Measurements from ENCODE around the gene R3HDML.
"Not testable (repeated sequence)": the region's sequence is repeated elsewhere in the genome, so short reads cannot be mapped to it uniquely, and the experiment has no call there.

R3HDML gene

DNA sequence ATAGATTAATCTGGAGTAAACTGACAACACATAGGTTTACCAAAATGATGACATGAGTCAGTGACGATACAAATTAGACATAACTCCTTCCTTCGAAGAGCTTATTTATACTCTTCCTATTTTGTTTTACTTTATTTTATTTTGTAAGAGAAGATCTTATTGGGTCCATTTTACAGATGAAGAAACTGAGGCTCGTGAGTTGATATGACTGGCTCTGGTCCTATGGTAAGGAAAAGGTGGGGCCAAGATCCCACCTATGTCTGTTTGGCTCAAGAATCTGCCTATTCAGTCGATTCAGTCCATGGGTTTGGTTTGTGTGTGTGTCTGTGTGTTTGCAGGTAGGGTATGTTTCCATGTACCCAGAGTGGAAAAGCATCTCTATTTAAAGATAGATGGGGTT, 8.4 kb upstream of the R3HDML start:
- no peak for DNase-seq (ENCODE audit: low spot score)

- no peak for DNase-seq (ENCODE audit: low spot score)
Observed at GRCh38 chr20:44331201-44331600, 5.6 kb upstream of the R3HDML start.

DNA sequence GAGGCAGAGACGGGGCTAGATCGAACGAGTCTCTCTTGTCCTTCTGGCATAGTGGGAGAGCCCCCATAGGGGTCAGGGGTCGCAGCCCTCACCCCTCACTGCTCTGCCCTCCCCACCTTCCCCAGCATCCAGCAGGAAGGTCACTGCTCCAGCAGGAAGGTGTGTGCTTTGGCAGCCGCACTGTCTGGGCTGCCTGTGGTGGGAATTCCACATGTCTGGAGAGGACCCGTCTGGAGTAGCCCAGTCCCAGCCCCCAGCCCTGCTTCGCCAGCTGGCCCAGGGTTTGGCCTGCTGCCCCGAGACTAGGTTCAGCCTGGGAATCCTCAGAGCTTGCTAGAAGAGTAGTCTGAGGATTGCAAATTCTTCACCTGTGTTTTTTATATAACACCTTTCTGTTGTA, 2.5 kb upstream of the R3HDML start:
- no peak for DNase-seq (ENCODE audit: low spot score)

GRCh38 chr20:44334709-44335108, 2.1 kb upstream of the R3HDML start:
- DNase-seq (ENCODE audit: low spot score): no peak

DNA sequence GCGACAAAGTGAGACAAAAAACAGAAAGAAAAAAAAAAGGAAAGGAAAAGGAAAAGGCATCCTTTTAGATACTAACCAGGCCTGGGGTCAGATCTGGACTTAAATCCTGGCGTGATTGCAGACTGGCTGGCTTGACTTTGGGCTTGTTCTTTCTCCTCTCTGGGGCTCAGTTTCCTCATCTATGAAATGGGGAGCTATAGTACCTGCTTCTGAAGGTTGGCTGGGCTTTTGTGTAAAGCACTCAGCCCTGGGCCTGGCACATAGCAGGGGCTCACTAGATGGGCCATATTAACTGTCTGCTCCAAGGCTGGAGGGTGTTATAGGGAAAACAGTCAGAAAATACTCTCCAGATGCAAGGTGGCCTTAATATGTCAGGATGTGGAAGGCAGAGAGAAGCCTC, 1.2 kb upstream of the R3HDML start:
- no peak for DNase-seq (ENCODE audit: low spot score)

DNA sequence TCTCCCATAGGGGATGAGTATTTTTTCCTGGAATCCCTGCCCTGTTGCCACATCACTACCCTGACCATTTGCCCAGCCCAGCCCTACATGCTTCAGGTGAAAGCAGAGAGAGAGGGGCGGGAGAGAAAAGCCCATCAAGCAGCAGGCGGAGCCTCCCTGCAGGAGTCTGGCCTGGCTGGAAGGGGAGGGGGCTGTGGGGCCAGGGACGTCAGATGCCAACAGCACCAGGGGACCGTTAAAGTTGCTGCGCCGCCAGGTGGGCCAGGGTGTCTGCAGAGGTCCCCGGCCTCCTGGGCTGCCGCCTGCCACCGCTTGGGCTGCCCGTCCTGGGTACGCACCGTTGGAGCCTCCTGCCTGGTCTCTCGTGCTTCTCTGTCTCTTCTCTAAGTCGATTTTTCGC, 757 bp upstream of the R3HDML start:
- no peak for DNase-seq (ENCODE audit: low spot score)

- DNase-seq (ENCODE audit: low spot score): no peak
Observed at GRCh38 chr20:44342248-44342647, 5.4 kb downstream of the R3HDML start.

GRCh38 chr20:44343162-44343675, 6.4 kb downstream of the R3HDML start:
- DNase-seq (ENCODE audit: low spot score): no peak

GRCh38 chr20:44344723-44345122, 7.9 kb downstream of the R3HDML start:
- DNase-seq (ENCODE audit: low spot score): no peak

DNA sequence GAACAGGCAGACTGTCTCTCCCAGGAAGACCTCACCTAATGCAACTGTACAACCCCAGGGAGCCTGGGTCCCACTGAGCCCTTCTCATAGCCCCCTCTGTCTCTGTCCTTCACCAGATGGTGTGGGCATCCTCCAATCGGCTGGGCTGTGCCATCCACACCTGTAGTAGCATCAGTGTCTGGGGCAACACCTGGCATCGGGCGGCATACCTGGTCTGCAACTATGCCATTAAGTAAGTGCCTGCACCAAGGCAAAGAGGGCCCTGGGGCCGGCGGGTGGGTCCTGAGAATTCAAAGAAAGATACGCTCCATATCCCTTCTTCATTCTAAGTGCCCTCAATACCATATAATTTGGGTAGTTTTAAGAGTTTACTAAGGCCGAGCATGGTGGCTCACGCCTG, 8.3 kb downstream of the R3HDML start:
- no peak for DNase-seq (ENCODE audit: low spot score)

DNA sequence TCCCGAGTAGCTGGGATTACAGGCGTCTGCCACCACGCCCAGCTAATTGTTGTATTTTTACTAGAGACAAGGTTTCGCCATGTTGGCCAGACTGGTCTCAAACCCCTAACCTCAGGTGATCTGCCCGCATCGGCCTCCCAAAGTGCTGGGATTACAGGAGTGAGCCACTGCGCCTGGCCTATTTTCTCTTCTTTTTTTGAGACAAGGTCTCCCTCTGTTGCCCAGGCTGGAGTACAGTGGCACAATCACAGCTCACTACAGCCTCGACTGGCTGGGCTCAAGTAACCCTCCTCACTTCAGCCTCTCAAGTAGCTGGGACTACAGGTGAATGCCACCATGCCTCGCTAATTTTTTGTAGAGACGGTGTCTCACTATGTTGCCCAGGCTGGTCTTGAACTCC, 9.1 kb downstream of the R3HDML start:
- DNase-seq (ENCODE audit: low spot score): not testable (repeated sequence)

DNA sequence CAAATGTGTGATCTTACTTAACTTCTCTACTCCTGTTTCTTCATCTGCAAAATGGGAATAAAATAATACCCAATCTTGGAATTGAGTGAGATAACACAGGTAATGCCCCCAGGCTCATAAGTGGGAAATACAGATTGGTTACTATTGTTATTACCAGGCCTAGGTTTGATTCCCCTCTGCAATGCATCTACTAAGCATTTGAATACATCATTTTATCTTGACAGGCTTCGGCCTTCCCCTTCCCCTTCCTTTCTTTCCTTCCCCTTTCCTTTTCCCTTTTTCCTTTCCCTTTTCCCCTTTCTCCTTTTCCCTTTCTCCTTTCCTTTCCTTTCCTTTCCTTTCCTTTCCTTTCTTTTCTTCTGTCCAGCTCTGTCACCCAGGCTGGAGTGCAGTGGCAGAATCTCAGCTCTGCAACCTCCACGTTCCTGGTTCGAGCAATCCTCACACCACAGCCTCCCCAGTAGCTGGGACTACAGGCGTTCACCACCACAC, 11.4 kb downstream of the R3HDML start:
- no peak for DNase-seq (ENCODE audit: low spot score)

GRCh38 chr20:44349349-44349748, 12.5 kb downstream of the R3HDML start:
- DNase-seq (ENCODE audit: low spot score): no peak

DNA sequence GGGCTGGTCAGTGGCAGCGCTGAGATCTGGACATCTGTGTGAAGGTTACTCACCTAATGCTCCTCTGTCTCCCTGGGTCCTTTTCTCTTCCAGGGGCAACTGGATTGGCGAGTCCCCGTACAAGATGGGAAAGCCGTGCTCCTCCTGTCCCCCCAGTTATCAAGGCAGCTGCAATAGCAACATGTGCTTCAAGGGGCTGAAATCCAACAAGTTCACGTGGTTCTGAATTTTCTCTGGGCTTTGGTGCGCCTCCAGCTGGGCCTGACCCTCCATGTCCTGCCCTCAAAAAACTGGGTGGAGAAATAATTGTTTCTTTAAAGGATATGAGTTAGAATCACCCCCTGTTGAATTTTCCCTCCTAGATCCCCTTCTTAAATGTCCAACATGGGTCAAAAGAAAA, 13.7 kb downstream of the R3HDML start:
- no peak for DNase-seq (ENCODE audit: low spot score)

DNA sequence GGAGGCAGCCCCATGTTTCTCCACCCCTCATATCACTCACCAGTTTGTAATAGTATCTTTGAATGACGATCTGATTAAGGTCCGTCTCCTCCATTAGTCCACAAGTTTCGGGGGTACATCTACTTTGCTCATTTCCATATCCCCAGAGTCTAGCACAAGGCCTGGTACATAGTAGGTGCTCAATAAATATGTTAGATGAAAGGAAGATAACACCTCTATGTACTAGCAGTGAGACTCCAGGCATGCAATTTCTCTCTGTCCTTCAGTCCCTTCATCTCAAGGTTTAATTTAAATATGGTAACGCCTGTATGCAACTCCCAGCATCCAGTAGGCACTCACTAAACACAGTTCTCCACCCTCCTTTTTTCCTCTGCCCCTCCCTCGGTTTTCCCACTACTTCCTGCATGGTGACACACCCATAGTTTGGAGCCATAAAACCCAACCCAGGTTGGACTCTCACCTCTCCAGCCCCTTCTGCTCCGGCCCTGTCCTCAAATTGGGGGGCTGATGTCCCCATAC, 18.2 kb downstream of the R3HDML start:
- DNase-seq (ENCODE audit: low spot score): peak; percentile 83

DNA sequence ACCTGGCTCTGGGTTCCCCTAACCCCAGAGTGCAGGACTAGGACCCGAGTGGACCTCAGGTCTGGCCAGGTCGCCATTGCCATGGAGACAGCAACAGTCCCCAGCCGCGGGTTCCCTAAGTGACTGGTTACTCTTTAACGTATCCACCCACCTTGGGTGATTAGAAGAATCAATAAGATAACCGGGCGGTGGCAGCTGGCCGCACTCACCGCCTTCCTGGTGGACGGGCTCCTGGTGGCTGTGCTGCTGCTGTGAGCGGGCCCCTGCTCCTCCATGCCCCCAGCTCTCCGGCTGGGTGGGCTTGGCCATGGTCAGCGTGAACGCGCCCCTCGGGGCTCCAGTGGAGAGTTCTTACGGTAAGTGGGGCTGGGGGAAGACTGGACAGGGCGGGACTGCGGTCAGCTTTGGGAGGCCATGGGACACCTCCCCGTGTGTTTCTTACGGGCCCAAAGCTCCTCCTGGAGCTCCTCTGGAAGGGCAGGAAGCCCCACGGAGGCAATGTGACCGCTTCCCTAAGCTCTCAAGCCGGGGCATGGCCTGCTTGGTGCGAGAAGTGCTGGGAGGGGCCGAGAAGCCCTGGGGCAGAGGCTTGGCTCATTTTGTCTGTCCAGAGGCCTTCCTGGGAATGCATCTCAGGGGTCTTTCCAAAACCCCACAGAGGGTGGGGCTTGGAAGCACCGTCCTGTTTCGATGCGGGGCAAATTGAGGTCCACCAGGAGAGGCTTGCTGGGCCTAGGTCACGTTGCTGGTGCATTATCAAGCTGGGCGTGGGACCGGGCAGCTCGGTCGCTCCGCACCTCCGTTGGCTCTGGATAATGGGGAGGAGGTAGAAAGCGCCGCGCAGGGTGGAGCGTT, 18.9 kb downstream of the R3HDML start, which contains the start of gene HNF4A:
HNF4A (plus strand) TSS at position 202 of the 855 bp plus-strand sequence; CDS start at position 308, 106 bp downstream.
- DNase-seq (ENCODE audit: low spot score): peak; percentile 76

DNA sequence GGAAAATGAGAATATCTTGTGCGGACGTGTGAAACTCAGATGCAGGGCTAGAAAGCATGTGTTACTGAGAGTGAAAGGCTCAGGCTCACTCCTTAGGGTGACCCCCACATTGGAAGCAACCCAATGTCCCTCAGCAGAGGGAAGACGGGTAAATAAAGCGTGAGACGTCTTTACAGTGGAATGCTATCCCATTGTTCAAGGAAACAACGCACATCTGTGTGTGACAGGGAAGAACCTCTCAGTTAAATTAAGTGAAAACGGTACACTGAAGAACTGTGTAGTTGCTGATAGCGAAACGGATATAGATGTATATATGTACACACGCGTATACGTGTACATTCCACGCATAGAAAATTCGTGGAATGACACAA, 19.5 kb downstream of the R3HDML start:
- DNase-seq (ENCODE audit: low spot score): no peak

DNA sequence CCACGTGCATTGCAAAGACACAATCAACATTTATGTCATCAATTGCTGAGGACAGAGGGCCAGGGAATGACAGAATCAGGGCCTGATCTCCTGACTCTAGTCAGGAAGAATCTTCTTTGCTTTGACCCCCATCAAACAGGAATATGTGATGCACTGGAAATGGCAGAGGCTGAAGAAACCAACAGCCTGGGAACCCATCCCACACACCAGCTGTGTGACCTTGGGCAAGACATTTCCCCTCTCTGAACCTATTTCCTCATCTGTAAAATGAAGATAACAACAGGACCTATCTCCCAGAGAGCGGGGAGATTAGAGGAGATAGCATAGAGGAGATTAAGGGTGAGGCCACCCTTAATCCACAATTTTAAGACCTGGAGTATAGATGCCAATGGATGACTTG, 20.2 kb downstream of the R3HDML start:
- no peak for DNase-seq (ENCODE audit: low spot score)

DNA sequence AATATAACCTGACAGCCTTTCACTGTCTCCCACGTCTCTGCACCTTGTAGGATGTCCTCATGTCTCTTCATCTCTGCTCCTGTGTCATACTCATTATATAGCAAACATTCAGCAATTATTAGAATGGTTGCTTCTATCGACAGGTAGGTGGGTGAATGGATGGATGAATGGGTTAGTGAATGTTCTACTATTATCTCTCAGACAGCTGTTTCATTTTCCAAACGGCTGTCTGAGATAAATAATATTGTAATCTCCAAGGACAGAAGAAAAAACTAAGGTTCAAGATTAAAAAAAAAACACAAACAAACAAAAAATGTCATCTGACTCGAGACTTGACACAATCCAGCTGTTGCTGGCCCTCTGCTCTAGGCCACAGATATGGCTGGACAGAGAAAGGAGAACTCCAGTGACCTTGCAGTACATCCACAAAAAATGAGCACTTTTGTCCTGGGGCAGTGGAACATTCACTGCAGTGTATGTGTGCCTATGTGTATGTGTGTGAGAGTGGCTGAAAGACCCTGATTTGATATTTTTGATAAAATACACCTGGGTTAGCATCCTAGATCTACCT, 20.8 kb downstream of the R3HDML start:
- no peak for DNase-seq (ENCODE audit: low spot score)

DNA sequence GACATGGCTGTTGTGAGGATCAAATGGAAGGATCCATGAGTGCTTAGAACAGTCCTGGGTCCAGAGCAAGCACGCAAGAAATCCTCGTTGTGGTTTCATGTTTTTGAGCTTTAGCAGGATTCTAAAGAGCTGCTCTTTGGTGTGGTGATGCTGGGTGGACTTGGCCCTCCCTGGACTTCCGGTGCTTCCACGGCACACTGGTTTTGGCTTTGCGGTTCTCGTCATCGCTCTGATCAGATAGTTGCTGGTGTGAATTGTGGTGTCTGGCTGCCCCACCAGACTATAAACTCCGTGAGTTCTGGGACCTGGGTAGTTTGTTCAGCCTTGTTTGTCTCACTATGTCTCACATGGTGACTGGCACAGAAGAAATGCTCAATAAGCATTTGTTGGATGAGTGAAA, 21.9 kb downstream of the R3HDML start:
- no peak for DNase-seq (ENCODE audit: low spot score)

- DNase-seq (ENCODE audit: low spot score): no peak
Observed at GRCh38 chr20:44360221-44360620, 23.4 kb downstream of the R3HDML start.

GRCh38 chr20:44361021-44361420, 24.2 kb downstream of the R3HDML start:
- no peak for DNase-seq (ENCODE audit: low spot score)

DNA sequence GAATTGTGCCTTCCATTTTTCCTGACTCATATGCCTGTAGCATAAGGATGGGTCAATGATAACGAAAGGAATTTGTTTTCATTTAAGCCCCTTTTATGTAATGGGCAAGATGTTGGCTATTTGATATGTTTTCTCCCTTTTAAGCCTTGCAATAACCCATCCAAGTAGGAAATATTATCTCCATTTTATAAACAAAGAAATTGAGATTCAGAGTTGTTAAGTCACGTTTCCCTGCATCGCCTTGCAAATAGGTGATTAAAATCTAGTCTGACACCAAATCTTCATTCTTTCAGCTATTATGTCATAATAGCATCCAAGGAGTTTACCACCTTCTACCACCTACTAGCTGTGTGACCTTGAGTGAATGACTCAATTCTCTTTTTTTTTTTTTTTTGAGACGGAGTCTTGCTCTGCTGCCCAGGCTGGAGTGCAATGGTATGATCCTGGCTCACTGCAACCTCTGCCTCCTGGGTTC, 25.7 kb downstream of the R3HDML start:
- DNase-seq (ENCODE audit: low spot score): no peak
